COR-L47 (cell line): ENCODE measurements around the gene RAB31.

Source experiments
- DNase-seq: peaks from one replicate; lab custom pipeline; 2025; lab: John Stamatoyannopoulos, UW

RAB31 gene

GRCh38 chr18:9865764-9866490, 157.8 kb downstream of the RAB31 start:
- no peak for DNase-seq

GRCh38 chr18:9866627-9867026, 158.5 kb downstream of the RAB31 start:
- DNase-seq = no peak

GRCh38 chr18:9867071-9867594, 159.0 kb downstream of the RAB31 start:
- no peak for DNase-seq

- no peak for DNase-seq
Measured at GRCh38 chr18:9868857-9869714, 161.0 kb downstream of the RAB31 start.

- DNase-seq = no peak
Measured at GRCh38 chr18:9869715-9870430, 161.8 kb downstream of the RAB31 start.

- no peak for DNase-seq
Measured at GRCh38 chr18:9870431-9871008, 162.4 kb downstream of the RAB31 start.

- DNase-seq = no peak
Measured at GRCh38 chr18:9871244-9871746, 163.2 kb downstream of the RAB31 start.

GRCh38 chr18:9872823-9873222, 164.7 kb downstream of the RAB31 start:
- no peak for DNase-seq

- DNase-seq = no peak
Measured at GRCh38 chr18:9874728-9875127, 166.6 kb downstream of the RAB31 start.

- no peak for DNase-seq
Measured at GRCh38 chr18:9876212-9876866, 168.2 kb downstream of the RAB31 start.

- no peak for DNase-seq
Measured at GRCh38 chr18:9876867-9877654, 169.0 kb downstream of the RAB31 start.

GRCh38 chr18:9877655-9878014, 169.5 kb downstream of the RAB31 start:
- no peak for DNase-seq

GRCh38 chr18:9878095-9878494, 170.0 kb downstream of the RAB31 start:
- no peak for DNase-seq

GRCh38 chr18:9878783-9879242, 170.7 kb downstream of the RAB31 start:
- DNase-seq = no peak

- no peak for DNase-seq
Measured at GRCh38 chr18:9884090-9884489, 176.0 kb downstream of the RAB31 start.

GRCh38 chr18:9884532-9885140, 176.5 kb downstream of the RAB31 start:
- DNase-seq = no peak

- DNase-seq = no peak
Measured at GRCh38 chr18:9885170-9886004, 177.3 kb downstream of the RAB31 start, which contains the start of gene TXNDC2. Gene TXNDC2, plus strand, starts transcription at chr18:9885973. Its CDS starts 708 bp downstream, at chr18:9886681.

- no peak for DNase-seq
Measured at GRCh38 chr18:9886005-9886348, 177.9 kb downstream of the RAB31 start.

GRCh38 chr18:9887992-9888391, 179.9 kb downstream of the RAB31 start:
- DNase-seq = no peak
